ENCODE data around the gene ACADVL.
A peak's percentile ranks its signal among the peaks of the same experiment; 100 is the strongest.
"Not testable (repeated sequence)": the region's sequence is repeated elsewhere in the genome, so short reads cannot be mapped to it uniquely, and the experiment has no call there.

The ACADVL gene

GRCh38 chr17:7219812-7220592 is at the start of gene ACADVL, which contains the start of gene DLG4:
Gene ACADVL (plus strand): TSS chr17:7219938. CDS start chr17:7219985, 47 bp downstream.
Gene DLG4 (minus strand): TSS chr17:7219836.
- peak within 1 kb of the TSS; percentile 99 for H3K27ac ChIP-seq
- TF ChIP-seq CTCF (conservative IDR thresholded peaks at IDR 0.05; ENCODE audit: low read depth): no peak
- CTCF ChIA-PET: interaction anchor here (0.6 to 1.7 kb wide), 5 partner anchors 12 to 174 kb away, joined by 3 to 8 read pairs (median 4); no protein-coding TSS in a partner anchor
- POLR2A ChIA-PET (ENCODE audit: low non-redundant PET): interaction anchor here (0.8 to 1.7 kb wide), 4 partner anchors 12 to 234 kb away, joined by 3 to 6 read pairs (median 4); no protein-coding TSS in a partner anchor
- DNase-seq (ENCODE audit: low spot score): peak; percentile 87

GRCh38 chr17:7172522-7173191 is 47.1 kb upstream of the ACADVL start:
- DNase-seq (ENCODE audit: low spot score); POLR2A ChIA-PET (ENCODE audit: low non-redundant PET); CTCF ChIA-PET; H3K27ac ChIP-seq: not testable (repeated sequence)

- CTCF ChIA-PET: interaction anchor here (0.6 to 0.7 kb wide), 2 partner anchors 11 to 28 kb away, joined by 3 to 4 read pairs; no protein-coding TSS in a partner anchor
- no peak; the same call in 1 of the 2 replicates for TF ChIP-seq CTCF (conservative IDR thresholded peaks at IDR 0.05; ENCODE audit: low read depth)
- POLR2A ChIA-PET (ENCODE audit: low non-redundant PET): no interaction called here
- H3K27ac ChIP-seq: no peak overlapping the region
- DNase-seq (ENCODE audit: low spot score): peak; percentile 29
Observed at GRCh38 chr17:7173687-7174602, 45.8 kb upstream of the ACADVL start.

- POLR2A ChIA-PET (ENCODE audit: low non-redundant PET): no interaction called here
- CTCF ChIA-PET: interaction anchor here (0.7 kb wide), 1 partner anchor 10 kb away, joined by 4 read pairs; no protein-coding TSS in a partner anchor
- no peak for TF ChIP-seq CTCF (conservative IDR thresholded peaks at IDR 0.05; ENCODE audit: low read depth)
- DNase-seq (ENCODE audit: low spot score): no peak
- H3K27ac ChIP-seq: no peak overlapping the region
Observed at GRCh38 chr17:7174603-7175326, 45.0 kb upstream of the ACADVL start.

- CTCF ChIA-PET: no interaction called here
- no peak for DNase-seq (ENCODE audit: low spot score)
- TF ChIP-seq CTCF (conservative IDR thresholded peaks at IDR 0.05; ENCODE audit: low read depth): no peak
Observed at GRCh38 chr17:7175330-7175733, 44.4 kb upstream of the ACADVL start.

GRCh38 chr17:7176107-7176840 is 43.5 kb upstream of the ACADVL start:
- no peak for TF ChIP-seq CTCF (conservative IDR thresholded peaks at IDR 0.05; ENCODE audit: low read depth)
- ChIA-PET CTCF (interaction anchor here (0.7 to 1.5 kb wide), 3 partner anchors 11 to 44 kb away, joined by 3 to 6 read pairs (median 6); no protein-coding TSS in a partner anchor), POLR2A (ENCODE audit: low non-redundant PET) (no interaction called here)
- no peak overlapping the region for H3K27ac ChIP-seq
- no peak for DNase-seq (ENCODE audit: low spot score)

More at GRCh38 chr17:7175330-7175733, 44.4 kb upstream of the ACADVL start:
- POLR2A ChIA-PET (ENCODE audit: low non-redundant PET): no interaction called here
- H3K27ac ChIP-seq: no peak overlapping the region
